Eye (tissue), 1 donor: ENCODE measurements around the gene FRMD6.

Experiments used
- DNase-seq: peaks from one replicate; pipeline ENCODE4 v3.0.0-alpha.2; 2015

Gene FRMD6

DNA sequence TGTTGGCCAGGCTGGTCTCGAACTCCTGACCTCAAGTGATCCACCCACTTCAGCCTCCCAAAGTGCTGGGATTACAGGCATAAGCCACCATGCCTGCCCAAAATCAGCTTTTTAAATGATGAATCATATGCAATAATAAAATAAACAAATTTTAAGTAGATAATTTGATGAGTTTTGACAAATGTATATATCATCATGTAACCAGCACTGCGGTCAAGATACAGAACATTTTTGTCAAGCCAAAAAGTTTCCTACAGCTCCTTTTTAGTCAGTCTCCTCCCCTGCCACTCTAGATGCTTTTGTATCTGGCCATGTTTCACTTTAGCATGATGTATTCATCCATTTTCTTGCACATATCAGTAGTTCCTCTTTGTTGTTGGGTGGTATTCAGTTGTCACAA, 17.2 kb downstream of the FRMD6 start:
- no peak for DNase-seq

DNA sequence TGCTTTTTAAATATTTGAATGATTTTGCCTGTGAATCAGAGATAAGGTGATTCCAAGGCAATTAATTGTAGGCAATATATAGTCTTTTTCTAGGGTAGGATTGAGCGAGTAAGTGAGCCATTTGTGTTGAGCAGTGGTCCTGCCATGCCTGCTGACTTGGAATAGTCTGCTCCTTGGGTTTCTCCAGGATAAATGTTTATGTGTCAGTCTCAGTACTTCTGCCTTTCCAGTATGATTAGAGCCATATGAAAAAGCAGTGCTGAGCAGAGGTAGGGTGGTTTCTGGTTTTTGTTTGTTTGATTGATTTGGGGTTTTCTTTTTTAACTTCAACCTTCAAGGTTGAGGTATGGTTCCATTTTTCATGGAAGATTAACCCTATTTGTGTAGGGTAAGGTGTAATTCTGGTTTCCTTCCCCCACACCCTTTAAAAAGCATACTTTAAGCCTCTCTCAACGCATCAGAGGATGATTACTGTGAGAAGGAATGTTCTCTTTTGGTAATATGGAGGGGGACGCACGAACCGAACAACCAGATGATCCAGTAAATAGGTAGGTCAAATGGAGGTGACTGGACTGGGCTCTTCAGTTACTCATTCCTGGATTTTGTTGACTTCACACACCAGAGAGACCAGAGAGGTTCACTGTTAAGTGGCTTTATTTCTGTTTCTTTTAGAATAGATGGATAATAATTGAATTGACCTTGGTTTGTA, 22.7 kb downstream of the FRMD6 start:
- DNase-seq: no peak

DNA sequence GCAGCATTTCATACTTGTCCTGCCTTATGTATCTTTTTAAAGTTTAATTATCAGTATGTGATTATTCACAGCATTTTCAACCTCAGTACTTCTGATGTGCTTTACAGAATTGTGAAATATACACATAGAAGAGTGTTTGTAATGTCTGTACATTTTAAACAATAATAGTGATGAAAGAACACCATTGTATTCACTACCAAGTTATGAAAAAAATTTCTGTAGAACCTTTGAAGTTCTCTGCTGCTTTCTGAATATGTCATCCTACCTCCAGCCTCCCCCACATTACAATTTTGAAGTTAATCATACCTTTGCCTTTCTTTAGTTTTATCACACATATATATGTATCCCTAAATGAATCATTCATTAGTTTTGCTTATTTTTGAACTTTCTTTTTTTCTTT, 24.8 kb downstream of the FRMD6 start:
- no peak for DNase-seq

GRCh38 chr14:51677266-51677665, 25.6 kb downstream of the FRMD6 start:
- DNase-seq: peak; percentile 66

DNA sequence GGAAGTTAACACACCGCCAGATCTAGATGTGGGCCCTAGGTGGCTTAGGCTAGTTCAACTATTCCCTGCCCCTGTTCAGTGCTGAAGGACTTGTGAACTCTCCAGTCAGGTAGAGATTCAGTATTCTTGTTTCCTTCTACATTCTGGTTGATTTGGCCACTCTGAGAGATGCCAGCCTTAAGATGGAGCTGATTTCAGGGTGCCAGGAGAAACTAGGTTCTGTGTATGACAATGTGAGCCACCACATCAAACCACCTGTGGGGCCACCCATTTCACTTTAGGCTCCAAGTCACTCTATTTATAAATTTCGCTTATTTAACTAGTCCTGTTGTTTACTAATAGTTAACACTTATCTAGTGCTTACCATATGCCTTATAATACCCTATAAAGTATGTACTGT, 26.0 kb downstream of the FRMD6 start:
- no peak for DNase-seq

DNA sequence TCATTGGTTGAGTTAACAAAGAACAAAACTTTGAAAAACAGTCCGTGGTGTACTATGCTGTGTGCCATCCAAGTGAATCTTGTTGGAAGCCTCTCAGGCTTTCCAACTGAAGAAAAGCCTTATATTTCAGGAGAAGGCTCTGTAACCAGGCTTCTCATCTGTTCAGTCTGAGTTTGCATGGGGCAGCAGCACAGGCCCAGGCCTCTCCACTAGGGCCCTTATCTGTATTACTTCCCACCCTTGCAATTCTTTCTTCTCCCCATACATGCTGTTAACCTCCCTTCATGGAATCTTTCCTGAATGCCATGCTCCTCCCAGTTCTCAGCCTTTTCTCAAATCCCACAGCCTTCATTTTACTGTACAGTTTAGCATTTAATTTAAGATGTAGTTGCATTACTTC, 28.3 kb downstream of the FRMD6 start:
- DNase-seq: no peak

DNA sequence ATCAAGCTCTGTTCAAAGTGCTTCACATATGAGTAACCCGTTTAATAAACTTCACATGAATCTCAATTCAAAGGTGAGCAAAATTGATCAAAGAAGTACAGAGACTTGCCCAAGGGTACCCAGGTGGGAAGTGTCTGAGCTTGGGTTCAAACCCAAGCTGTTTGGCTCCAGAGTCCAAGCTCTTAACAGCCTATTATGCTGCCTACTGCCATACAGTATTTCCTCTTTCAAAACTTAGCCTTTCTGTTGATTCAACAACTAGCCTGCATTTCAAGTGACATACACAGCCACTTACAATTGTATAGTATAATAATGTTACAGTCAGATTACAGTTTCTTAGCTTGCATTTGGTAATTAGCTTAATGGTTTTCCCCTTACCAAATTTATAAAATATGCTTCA, 29.7 kb downstream of the FRMD6 start:
- DNase-seq: no peak

DNA sequence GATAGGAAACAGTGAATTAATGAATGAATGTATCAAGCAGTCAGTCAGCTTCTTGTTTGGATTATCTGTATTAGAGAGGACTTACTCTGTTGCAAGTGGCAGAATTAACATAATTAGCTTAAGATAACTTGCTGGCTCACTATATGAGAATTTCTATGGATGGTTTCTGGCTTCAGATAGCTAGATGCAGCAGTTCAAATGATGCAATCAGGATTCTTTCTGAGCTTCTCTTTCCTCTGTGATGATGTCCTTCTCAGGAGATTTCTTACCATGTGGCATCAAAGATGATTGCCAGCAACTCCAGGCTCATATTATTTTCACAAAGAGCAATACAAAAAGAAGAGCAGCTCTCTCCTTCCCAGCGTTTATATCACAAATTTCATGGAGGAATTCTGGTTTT, 30.7 kb downstream of the FRMD6 start:
- DNase-seq: no peak

DNA sequence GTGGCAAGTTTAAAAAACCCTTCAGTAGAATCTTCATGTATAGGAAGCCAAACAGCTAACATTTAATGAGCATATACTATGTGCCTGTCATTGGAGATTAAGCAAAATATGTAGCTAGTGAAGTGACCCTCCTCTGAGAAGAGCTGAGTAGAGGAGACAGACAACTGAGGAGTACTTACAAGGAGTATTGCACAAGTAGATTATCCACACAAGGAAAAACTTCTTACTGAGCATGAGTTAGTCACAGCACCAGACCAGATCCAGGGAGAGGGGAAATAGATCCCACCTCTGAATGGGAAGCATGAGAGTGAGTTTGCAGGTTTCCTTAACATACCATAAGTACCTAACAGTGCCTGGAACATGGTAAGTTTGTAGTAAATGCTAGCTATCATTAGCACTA, 33.0 kb downstream of the FRMD6 start:
- no peak for DNase-seq

DNA sequence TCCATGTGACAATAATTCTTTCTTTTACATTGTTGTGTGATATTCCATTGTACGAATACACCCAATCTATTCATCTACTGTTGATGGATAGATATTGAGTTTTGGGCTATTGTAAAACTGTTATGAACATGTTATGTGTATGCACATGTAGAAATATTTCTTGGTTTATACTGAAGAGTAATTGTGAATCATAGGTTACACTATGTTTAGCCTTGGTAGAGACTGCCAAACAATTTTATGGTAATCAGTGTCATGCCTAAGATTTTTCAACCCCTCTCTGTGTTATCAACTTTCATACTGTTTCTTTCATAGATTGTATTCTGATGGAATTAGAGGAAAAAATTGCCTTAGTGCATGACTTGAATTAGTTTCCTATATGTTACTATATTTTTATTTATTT, 39.5 kb downstream of the FRMD6 start:
- no peak for DNase-seq

DNA sequence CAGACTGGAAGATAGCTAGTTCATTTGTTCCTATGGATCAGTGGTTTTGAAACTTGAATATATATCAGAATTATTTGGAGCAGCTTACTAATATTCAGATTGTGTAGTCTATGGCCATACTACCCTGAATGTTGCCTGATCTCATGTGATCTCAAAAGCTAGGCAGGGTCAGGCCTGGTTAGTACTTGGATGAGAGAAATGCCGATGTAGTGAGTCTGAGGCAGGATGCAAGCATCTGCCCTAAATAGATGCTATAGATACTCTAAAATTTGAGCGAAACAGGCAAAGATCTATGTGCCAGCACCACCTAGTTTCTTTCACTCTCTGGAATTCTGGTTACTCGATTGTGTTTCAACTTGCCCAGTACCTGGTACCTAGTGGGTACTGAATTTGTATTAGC, 40.9 kb downstream of the FRMD6 start:
- DNase-seq: no peak

- no peak for DNase-seq
These were observed 46.1 kb downstream of the FRMD6 start for GRCh38 chr14:51697848-51698247.

- DNase-seq: no peak
These were observed 50.2 kb downstream of the FRMD6 start for GRCh38 chr14:51701951-51702350.

- no peak for DNase-seq
These were observed 52.1 kb downstream of the FRMD6 start for GRCh38 chr14:51703787-51704186.

GRCh38 chr14:51704545-51704944, 52.8 kb downstream of the FRMD6 start:
- no peak for DNase-seq

- DNase-seq: no peak
These were observed 55.6 kb downstream of the FRMD6 start for GRCh38 chr14:51707327-51707726.

- no peak for DNase-seq
These were observed 59.8 kb downstream of the FRMD6 start for GRCh38 chr14:51711505-51711904.

- no peak for DNase-seq
These were observed 63.5 kb downstream of the FRMD6 start for GRCh38 chr14:51715250-51715649.

DNA sequence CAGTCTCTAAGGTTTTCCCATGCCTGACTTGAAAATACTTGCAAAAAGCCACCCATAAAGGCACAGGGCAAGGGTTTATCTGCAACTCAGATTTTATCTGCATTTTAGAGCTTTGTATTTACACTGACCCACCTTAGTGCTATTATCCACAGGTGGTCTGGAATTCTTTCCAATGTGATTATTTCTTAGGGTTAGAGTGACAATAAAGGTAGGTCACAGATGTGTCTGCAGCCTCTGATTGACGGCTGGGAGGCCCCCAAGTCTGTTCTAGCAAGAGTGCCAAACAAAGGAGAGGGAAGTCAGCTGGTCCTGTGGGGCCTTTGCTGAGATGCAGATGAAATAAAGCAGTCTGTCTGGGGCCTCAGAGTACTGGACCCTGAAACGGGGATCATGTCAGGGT, 64.0 kb downstream of the FRMD6 start:
- DNase-seq: no peak

GRCh38 chr14:51716610-51717009, 64.9 kb downstream of the FRMD6 start:
- DNase-seq: no peak

GRCh38 chr14:51717766-51718165, 66.1 kb downstream of the FRMD6 start:
- no peak for DNase-seq

DNA sequence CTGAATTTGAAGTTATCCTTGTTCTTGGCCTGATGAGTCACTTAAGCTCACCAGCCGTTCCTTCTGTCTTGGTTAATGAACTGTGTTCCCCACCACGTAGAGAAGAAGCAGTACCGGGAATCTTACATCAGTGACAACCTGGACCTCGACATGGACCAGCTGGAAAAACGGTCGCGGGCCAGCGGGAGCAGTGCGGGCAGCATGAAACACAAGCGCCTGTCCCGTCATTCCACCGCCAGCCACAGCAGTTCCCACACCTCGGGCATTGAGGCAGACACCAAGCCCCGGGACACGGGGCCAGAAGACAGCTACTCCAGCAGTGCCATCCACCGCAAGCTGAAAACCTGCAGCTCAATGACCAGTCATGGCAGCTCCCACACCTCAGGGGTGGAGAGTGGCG, 68.2 kb downstream of the FRMD6 start:
- DNase-seq: no peak

DNA sequence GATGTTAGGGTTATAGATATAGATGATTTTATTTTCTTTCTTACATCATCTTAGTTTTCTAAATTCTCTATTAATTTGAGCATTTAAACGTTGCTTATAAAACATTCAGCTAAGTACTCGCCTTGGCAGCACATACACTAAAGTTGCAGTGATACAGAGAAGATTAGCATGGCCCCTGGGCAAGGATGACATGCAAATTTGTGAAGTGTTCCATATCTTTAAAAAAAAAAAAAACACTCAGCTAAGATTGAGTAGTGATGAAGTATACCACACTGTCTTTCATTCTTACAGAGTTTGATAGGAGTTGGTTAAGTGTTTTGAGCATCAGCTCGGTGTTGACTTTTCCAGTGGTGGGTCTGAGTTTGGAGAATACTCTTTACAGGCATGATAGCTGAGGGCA, 72.3 kb downstream of the FRMD6 start:
- no peak for DNase-seq

DNA sequence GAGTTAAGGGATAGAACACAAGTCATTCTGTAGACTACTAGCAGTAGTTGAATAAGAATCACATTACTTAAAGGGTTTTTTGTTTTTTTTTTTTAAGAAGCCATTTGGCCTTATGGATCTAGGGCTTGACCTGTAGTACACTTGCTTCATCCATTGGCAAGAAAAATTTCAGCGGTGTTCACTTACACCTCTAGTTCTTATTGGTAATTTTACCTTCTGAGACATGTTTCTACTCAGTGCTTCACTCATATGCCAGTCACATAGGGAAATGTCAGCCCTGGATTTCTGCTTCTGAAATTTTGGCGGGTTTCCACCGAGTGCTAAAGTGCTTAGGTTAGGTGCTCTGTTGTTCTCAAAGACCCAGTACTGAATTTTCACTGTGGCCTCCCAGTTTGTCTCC, 72.9 kb downstream of the FRMD6 start:
- no peak for DNase-seq

DNA sequence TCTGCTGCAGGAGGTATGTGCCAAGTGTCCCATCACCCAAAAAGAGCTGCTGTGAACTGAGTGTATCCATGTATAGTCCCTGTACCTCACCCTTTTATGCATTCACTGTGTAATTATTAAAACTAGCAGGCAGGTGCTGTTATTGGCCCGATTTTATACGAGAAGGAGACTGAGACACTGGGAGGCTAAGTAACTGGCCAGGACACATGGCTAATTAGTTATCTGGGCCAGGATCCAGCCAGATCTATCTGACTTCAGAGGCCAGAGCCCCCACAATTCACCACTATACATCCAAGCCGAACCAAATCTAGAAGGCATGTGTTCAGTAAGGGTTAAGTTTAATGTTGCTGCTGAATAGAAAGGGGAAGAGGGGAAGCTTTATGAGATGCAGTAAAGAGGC, 73.4 kb downstream of the FRMD6 start:
- no peak for DNase-seq
